Mesenteric fat pad (tissue), 1 donor: ENCODE measurements around the gene COLEC11. TPM values are rescaled to one million over a fixed set of nuclear protein-coding genes. Genes with fewer than 3 reads are reported as not detected.

Experiments
- DNase-seq: peaks from one replicate; pipeline ENCODE4 v3.0.0-alpha.2; 2020; ENCODE audit warnings: low spot score
- total RNA-seq: library from RNA; stranded (reverse); fragmentation: NEBNext Ultra II Directional; extraction: Animal tissue kit (Norgen Biotek cat#: 25700); gene quantifications from one replicate; pipeline ENCODE4 v1.2.1, GENCODE V29; 2021
- donor health status: DM: yes; HTN: yes; CAD: no.

COLEC11 gene
- total RNA-seq, 1 donor from 2014 or later = 5.5 TPM

DNA sequence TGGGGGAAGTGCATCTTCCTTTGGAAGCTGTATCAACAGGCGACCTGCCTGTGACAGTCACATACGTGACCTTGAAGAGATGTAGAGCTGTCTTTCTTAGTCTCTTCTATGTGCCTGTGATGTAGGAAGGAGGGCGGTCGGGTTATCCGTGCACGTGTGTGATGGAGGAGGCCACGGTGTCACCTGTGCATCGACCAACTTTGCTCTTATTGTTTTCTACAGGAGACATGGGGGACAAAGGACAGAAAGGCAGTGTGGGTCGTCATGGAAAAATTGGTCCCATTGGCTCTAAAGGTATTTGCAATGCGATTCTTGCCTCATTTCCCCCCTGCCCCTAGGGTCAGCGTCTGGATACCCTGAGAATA lies 42.4 kb downstream of the COLEC11 start:
- peak; percentile 35 for DNase-seq

DNA sequence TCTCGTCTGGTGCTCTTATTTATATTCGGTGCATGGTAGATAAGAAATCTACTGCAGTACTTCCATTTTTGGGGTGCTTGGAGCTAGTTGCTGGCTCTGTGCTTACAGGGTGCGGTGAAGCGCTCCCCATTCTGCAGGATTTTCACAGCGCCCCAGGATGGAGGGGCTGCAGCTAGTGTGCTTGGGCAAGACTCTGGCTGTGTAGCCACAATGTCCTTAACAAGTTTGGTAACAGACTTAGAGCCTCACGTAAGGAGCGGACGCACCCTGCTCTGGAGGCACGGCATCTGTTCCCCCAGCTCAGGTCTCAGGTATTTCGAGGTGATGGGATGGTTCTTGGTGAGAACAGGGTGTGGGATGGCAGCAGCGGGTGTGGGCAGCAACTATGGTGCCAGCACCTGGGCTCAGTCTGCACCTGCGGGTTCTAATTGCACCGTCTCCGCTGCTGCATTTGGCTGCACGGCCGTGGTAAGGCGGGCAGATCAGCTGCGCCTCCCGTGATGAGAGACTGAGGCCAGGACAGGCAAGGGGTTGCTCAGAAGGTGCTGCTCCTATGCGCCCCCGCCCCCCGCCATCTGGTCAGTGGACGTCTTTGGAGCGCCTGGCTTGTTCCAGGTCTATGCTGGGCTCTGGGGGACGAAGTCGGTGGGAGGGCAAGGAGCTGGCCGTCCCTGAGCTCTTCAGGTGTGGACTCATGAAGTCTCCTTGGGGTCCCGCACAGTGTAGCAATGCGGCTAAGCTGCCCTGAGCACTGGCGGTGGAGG lies 43.0 kb downstream of the COLEC11 start:
- peak; percentile 81 for DNase-seq

GRCh38 chr2:3638456-3638810 lies 43.5 kb downstream of the COLEC11 start:
- peak; percentile 37 for DNase-seq

GRCh38 chr2:3639015-3639630 lies 44.2 kb downstream of the COLEC11 start:
- DNase-seq = no peak

DNA sequence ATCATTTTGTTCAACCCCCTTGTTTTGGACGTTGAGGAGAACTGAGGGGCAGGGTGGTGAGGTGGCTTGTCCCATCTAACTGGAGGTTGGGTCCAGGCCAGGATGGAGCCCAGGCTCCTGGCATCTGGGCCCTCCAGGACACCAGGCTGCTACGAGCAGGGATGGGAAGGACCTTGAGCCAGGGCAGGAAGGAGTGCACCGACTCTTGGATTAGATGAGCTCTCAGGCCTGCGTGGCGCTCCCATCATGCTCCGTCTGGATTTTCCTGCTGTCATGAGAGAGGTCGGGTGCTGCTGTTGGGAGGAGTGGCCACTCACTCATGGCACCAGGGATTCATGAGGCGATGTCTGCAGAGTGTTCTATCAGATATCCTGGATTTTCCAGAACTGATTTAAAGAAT lies 44.7 kb downstream of the COLEC11 start:
- peak; percentile 82 for DNase-seq

DNA sequence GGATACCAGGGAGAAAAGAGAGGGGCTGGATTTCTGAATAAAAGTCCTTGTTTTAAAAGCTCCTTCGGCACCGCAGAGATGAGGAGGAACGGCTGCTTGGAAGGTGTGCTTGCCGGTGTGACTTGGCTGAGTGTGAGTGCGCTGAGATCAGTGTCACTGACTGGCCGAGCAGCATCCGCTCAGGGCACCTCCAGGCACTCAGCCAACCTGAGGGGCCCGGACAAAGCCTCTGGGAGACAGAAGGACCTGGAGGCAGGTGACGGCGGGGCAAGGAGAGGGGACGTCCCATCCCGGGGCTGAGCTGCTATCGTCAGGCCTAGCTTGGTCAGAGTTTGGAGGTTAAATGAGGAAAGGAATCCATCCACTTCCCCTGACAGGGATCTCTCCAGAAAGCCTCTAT lies 46.3 kb downstream of the COLEC11 start:
- peak; percentile 67 for DNase-seq

GRCh38 chr2:3641841-3642421 lies 47.0 kb downstream of the COLEC11 start:
- peak; percentile 86 for DNase-seq

DNA sequence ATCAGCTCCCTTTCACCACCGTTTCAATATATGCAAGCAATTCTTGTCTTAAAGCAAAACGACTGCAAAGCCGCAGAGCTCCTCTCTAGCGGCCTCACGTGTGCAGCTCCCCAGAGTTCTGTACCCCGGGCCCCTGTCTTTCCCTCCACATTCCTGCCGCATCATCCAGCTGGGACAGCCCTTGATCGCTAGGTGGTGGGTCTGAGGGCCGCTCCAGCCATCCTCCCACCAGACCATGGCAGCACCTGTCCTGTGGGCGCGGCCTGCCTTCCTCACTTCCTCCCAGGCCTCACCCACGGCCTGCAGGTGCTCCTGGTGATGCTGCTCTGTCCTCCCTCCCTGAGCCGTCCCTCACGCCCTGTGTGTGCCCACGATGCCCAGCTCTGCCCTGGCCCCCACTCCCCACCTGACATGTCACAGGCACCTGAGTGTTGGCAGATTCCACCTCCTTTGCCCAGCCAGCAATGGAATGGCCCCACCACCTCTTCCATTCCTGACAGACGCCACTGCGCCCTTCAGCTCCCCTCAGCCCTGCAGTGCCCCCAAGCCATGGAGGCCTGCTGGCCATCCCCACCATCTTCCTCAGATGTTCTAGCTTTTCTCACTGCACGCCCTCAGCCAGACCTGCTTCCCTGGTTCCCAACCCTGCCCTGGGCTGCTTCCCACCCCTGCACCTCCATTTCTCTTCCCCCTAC lies 47.8 kb downstream of the COLEC11 start:
- peak; percentile 76 for DNase-seq

DNA sequence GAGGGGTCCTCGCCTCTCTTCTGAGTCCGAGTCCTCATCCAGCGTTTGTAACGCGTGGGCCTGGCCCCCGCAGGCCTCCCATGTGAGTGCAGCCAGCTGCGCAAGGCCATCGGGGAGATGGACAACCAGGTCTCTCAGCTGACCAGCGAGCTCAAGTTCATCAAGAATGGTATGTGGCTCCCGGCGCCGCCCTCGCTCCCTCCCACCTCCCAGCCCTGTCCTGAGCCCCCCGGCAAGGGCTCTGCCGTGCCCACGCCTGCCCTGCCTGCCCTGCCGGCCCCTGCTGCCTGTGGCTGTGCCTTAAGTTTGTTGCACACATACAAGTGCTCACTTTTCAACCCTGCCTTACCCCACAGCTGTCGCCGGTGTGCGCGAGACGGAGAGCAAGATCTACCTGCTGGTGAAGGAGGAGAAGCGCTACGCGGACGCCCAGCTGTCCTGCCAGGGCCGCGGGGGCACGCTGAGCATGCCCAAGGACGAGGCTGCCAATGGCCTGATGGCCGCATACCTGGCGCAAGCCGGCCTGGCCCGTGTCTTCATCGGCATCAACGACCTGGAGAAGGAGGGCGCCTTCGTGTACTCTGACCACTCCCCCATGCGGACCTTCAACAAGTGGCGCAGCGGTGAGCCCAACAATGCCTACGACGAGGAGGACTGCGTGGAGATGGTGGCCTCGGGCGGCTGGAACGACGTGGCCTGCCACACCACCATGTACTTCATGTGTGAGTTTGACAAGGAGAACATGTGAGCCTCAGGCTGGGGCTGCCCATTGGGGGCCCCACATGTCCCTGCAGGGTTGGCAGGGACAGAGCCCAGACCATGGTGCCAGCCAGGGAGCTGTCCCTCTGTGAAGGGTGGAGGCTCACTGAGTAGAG lies 48.7 kb downstream of the COLEC11 start:
- peak; percentile 85 for DNase-seq

DNA sequence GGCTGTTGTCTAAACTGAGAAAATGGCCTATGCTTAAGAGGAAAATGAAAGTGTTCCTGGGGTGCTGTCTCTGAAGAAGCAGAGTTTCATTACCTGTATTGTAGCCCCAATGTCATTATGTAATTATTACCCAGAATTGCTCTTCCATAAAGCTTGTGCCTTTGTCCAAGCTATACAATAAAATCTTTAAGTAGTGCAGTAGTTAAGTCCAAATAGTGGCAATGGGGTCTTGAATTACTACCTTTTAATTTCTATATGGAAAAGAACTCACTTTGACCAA lies 49.3 kb downstream of the COLEC11 start:
- DNase-seq = no peak

DNA sequence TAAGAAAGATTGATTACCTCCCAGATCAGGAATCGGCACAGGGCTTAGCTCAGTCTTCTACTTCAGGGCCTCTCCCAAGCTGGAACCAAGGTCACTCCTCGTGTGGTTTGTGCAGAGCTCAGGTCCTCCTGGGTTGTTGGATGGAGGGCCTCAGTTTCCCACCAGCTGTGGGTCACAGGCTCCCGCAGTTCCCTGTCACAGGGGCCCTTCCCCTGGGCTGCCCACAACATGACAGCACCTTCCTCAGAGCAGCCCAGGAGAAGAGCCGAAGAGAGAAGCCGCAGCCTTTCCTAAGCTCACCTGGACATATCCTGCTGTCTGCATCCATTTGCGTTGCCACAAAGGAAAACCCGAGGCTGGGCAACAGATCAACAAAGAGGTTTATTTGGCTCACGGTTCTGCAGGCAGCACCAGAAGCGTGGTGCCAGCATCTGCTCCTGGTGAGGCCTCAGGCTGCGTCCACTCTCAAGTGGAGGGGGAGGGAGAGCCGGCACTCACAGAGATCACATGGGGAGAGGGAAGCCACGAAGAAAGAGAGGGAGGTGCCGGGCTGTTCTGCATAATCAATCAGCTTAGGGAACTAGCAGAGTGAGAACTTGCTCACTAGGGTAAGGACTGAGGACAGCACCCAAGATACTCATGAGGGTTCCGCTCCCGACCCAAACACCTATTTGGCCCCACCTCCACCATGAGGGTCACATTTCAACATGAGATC lies 50.1 kb downstream of the COLEC11 start:
- DNase-seq = no peak

- DNase-seq = no peak
These were observed 51.0 kb downstream of the COLEC11 start for GRCh38 chr2:3645745-3646389.

DNA sequence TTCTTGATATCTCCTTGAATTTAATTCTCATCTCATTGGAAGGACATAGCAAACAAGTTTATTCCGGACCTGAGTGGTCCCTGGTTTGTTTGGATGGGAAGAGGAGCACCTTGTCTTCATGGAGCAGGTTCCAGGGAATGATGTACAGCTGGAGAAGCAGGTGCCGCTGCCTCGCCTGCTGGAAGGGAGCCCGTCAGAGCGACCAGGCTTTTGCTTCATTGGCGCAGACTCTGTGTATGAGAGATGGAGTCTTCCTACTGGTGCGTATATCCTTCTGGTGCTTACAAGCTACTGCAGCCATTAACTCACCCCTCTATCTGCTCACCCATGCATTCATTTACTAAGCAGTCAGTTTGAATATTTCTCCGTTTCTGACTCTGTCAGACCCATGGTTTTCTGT lies 51.5 kb downstream of the COLEC11 start:
- DNase-seq = no peak

- DNase-seq = no peak
These were observed 52.3 kb downstream of the COLEC11 start for GRCh38 chr2:3647246-3647645.

DNA sequence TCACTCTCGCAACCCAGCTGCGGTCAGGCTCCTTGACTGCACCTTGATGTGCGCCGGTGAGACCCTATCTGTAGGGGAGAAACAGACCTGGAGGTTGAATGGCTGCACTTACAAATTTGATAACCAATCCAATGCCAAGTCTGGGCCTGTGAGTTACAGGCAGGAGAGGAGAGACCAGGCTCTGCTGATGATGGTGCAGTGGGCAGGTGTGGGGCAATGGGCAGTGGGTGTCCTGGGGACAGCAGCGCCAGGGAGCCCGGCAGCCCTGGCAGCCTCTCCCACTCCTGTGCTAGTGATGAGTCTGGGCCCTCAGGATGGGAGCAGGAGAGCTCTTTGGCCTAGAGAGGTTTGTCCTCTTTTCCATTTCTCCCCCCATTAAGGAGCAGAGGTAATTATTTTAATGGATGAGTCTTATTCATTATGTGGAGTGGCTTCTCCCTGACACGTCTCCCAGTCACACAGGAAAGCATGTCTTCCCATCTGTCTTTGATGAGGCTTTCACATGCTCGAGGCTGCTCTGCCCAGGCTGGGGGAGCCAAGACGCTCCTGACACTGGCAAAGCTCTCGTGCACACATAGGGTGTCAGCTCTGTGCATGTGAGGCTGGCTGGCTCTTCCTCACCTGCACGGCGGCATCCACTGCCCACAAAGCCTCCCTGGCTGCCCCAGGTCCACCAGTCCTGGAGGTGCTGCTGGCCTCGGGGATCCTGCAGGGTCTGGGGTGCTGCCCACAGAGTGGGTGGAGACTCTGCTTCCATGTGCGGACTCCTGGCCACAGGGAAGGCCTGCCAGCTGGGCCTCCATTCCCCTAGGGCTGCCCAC lies 53.1 kb downstream of the COLEC11 start:
- DNase-seq = no peak

- no peak for DNase-seq
These were observed 53.8 kb downstream of the COLEC11 start for GRCh38 chr2:3648652-3649177.

DNA sequence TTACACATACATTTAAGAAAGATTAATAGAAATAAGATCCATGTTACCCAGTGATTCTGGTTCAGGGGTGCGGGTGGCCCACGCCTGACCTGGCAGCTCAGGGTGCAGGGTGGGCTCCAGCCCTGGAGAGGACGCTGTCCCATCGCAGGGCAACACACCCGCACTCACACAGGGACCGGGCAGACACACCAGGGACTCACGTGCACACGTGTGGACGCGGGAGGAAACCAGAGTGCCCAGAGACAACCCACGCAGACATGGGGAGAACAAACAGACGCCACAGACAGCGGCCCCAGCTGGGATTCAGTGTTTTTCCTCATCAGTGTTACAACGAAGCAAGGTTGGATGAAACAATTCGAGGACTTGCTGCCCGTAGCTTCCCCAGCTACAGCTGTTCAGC lies 54.7 kb downstream of the COLEC11 start:
- DNase-seq = no peak

- no peak for DNase-seq
These were observed 55.4 kb downstream of the COLEC11 start for GRCh38 chr2:3650140-3650920.
